ENCODE data around the gene NDUFS8. TPM values are rescaled to one million over a fixed set of nuclear protein-coding genes. Genes with fewer than 3 reads are reported as not detected.
"Not testable (repeated sequence)": the region's sequence is repeated elsewhere in the genome, so short reads cannot be mapped to it uniquely, and the experiment has no call there.

The NDUFS8 gene
- total and polyA plus RNA-seq, 2 experiments from 2014 or later, result 330 to 540 TPM

DNA sequence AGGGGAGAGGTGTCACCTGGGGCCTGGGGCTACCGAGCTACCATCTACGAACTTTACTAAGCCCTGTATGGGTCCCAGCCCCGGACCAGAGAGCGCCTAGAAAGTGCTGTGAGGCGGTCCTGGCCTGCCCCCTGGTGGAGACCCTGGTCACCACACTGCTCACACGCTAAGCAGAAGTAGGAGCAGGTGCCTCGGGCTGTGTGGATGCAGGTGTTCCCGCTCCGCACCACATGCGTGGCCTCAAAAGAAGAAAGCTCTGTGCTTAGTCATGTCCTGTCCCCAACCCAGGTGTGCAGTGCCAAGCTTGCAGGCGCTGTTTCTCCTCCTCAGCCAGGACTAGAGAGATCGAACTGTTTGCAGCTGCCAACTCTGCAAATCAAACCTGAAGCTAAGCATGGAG is 36.7 kb upstream of the NDUFS8 start:
- TF ChIP-seq, protein P1, sequence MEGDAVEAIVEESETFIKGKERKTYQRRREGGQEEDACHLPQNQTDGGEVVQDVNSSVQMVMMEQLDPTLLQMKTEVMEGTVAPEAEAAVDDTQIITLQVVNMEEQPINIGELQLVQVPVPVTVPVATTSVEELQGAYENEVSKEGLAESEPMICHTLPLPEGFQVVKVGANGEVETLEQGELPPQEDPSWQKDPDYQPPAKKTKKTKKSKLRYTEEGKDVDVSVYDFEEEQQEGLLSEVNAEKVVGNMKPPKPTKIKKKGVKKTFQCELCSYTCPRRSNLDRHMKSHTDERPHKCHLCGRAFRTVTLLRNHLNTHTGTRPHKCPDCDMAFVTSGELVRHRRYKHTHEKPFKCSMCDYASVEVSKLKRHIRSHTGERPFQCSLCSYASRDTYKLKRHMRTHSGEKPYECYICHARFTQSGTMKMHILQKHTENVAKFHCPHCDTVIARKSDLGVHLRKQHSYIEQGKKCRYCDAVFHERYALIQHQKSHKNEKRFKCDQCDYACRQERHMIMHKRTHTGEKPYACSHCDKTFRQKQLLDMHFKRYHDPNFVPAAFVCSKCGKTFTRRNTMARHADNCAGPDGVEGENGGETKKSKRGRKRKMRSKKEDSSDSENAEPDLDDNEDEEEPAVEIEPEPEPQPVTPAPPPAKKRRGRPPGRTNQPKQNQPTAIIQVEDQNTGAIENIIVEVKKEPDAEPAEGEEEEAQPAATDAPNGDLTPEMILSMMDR (IDR thresholded peaks at IDR 0.05; ENCODE audit: low read depth, low read length), result peak; percentile 43
- not testable (repeated sequence) for H3K4me1 ChIP-seq (ENCODE audit: low read depth); H3K36me3 ChIP-seq; H3K9me3 ChIP-seq (ENCODE audit: low read depth); H3K4me3 ChIP-seq; H3K27ac ChIP-seq
- peak in 1 of 2 donors; percentile 38 for DNase-seq (ENCODE audit: low read depth in 1 of 2, low spot score in 1 of 2)
- H3K27me3 ChIP-seq, result peaks cover 21% of the 10 kb centered on the region

DNA sequence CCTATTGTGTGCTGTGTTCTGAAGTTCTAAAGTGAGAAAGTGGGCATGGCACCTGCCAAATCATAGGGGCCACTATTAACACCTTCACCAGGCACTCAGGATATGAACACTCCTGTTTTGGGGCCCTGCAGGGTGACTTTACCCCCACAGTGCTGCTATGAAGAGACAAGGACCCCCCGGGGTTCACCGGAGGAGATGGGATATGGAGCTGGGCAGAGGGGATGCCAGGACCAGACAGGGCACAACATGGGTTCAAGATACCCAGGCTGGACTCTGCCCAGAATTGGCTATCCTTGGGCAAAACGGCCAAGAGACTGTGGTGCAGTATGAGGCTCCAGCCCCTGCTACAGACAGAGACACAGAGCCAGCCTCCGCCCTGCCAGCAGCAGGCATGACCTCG is 36.1 kb upstream of the NDUFS8 start:
- not testable (repeated sequence) for H3K27ac ChIP-seq; H3K4me3 ChIP-seq; H3K4me1 ChIP-seq (ENCODE audit: low read depth); DNase-seq (ENCODE audit: low read depth in 1 of 2, low spot score in 1 of 2); H3K36me3 ChIP-seq; H3K9me3 ChIP-seq (ENCODE audit: low read depth)
- H3K27me3 ChIP-seq, result peaks cover 21% of the 10 kb centered on the region

DNA sequence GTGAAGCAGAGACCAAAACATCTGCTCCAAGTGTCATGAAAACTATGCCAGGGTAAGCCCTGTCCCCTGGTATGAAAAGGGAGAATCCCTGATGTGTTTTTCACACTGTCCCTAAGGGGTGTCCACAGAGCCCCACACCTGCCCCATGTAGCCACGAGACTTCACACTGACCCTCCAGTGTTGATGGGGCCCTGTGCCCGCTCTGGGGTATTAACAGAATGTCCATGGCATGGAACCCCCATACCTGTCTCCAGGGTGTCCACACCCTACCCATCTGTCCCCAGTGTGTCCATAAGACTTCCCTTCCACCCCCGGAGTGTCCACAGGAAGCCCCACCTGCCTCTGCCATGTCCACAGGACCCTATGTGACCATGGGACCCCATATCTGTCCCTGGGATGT is 35.4 kb upstream of the NDUFS8 start:
- H3K36me3 ChIP-seq; H3K27ac ChIP-seq; H3K9me3 ChIP-seq (ENCODE audit: low read depth); H3K4me3 ChIP-seq; H3K4me1 ChIP-seq (ENCODE audit: low read depth); DNase-seq (ENCODE audit: low read depth in 1 of 2, low spot score in 1 of 2): not testable (repeated sequence)
- peaks cover 16% of the 10 kb centered on the region for H3K27me3 ChIP-seq

DNA sequence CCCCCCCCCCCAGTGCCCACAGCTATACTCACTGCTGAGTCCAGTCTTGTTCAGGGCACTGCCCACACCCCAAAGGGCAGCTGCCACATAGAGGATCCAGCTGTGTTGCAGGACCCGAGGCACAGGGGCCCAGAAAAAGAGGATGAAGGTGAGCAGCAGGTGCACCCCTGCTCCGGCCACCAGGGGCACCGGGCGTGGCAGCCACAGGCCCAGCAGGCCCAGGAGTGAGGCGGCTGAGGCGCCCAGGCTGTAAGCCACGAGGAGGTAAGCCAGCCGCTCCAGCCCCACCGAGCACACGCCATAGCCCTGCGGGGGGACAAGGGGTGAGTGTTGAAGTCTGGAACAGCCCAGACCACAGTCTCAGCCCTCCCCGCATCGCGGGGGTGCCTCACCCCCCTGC is 34.9 kb upstream of the NDUFS8 start:
- H3K27me3 ChIP-seq, result peaks cover 14% of the 10 kb centered on the region
- not testable (repeated sequence) for DNase-seq (ENCODE audit: low read depth in 1 of 2, low spot score in 1 of 2); H3K9me3 ChIP-seq (ENCODE audit: low read depth); H3K4me1 ChIP-seq (ENCODE audit: low read depth); H3K36me3 ChIP-seq; H3K27ac ChIP-seq; H3K4me3 ChIP-seq

DNA sequence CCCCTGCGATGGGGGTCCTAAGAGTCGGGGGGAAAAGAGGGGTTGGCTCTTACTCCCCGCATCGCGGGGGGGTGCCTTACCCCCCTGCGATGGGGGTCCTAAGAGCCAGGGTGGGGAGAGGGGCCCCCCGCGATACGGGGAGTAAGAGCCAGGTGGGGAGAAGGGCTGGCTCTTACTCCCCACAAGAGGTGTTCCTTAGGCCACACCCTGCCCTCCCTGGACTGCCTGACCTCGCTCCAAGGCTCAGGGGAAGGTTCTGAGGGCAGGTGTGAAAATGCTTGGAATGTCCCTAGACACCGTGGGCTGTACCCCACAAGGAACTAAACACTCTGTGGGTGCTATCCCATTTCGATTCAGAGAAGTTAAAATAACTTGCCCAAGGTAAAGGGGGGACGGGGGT is 34.4 kb upstream of the NDUFS8 start:
- Histone ChIP-seq H3K36me3 (no peaks in the 10 kb centered on the region), H3K27me3 (peaks cover 9% of the 10 kb centered on the region), H3K4me1 (ENCODE audit: low read depth) (no peaks in the 10 kb centered on the region), H3K27ac (no peak overlapping the region), H3K9me3 (ENCODE audit: low read depth) (no peaks in the 10 kb centered on the region), H3K4me3 (no peak overlapping the region)
- no peak for DNase-seq (ENCODE audit: low read depth in 1 of 2, low spot score in 1 of 2)
- TF ChIP-seq, protein P1 (IDR thresholded peaks at IDR 0.05; ENCODE audit: low read depth, low read length), result no peak

DNA sequence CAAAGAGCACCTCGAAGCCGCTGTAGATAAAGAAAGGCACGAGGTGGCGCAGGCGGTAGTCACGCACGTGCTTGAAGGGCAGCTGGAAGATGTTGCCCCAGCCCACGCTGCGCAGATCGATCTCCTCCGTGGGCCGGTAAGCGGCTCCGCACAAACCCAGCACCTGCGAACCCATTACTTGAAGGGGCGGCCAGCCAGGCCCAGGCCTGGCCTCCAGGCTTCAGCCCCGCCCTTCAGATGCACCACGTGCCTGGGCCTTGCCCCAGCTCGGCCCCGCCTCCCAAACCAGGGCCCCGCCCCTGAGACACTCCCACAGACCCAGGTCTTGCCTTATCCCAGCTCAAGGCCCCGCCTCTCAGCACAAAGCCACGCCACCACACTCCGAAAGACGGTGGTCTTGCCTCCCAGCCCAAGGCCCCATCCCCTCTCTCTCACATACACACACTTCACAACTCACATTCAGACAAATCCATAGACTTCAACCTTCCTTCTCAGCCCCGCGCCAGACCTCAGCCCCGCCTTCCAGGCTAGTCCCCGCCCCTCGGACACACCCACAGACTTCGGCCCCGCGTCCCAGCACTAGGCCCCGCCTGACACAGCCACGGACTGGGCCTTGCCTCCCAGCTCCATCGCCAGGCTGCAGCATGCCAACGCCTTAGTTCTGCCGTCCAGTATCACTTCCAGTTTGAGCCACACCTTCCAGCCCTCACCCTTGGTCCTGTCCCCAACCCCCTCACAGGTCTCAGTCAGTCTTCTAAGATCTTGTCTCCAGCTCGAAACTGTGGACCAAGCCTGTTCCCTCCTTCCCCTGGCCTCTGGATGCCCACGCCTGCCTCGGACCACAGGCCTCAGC is 33.6 kb upstream of the NDUFS8 start:
- H3K4me3 ChIP-seq, result peak overlapping the region; percentile 11
- H3K36me3 ChIP-seq, result no peaks in the 10 kb centered on the region
- peaks cover 1% of the 10 kb centered on the region for H3K27me3 ChIP-seq
- no peaks in the 10 kb centered on the region for H3K9me3 ChIP-seq (ENCODE audit: low read depth)
- H3K27ac ChIP-seq, result no peak overlapping the region
- DNase-seq (ENCODE audit: low read depth in 1 of 2, low spot score in 1 of 2), result peak; percentile 54 to 75
- TF ChIP-seq, protein P1 (IDR thresholded peaks at IDR 0.05; ENCODE audit: low read depth, low read length), result no peak
- no peaks in the 10 kb centered on the region for H3K4me1 ChIP-seq (ENCODE audit: low read depth)

DNA sequence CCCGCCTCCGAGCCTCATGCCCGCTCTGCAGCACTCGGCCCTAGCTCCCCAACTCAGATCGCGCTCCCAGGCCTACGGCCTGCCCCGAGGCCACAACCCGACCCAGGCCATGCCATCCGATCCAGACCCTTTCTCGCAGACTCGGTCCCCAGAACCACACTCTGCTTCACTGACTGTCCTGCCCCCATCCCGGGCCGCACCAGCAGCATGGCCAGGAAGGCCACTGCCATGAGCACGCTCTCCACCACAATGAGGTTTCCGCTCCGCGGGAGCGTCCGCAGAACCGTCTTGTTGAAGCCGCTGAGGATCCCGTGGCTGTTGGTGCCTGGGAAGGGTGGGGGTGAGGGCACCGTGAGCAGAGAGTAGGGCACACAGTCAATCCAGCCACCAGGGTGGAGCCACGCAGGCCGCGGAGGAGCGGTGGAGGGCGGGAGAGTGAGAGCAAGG is 33.0 kb upstream of the NDUFS8 start:
- DNase-seq (ENCODE audit: low read depth in 1 of 2, low spot score in 1 of 2), result no peak
- Histone ChIP-seq H3K27me3 (peaks cover 3% of the 10 kb centered on the region), H3K9me3 (ENCODE audit: low read depth) (no peaks in the 10 kb centered on the region), H3K4me1 (ENCODE audit: low read depth) (no peaks in the 10 kb centered on the region), H3K27ac (no peak overlapping the region), H3K4me3 (no peak overlapping the region), H3K36me3 (no peaks in the 10 kb centered on the region)
- TF ChIP-seq, protein P1 (IDR thresholded peaks at IDR 0.05; ENCODE audit: low read depth, low read length), result no peak

Data from cardiac muscle cell (in vitro differentiated cells and primary cell).